OCI-LY7 (cell line): ENCODE measurements around the gene TAF6L. TPM values are rescaled to one million over a fixed set of nuclear protein-coding genes. Genes with fewer than 3 reads are reported as not detected.
"Not testable (repeated sequence)": the region's sequence is repeated elsewhere in the genome, so short reads cannot be mapped to it uniquely, and the experiment has no call there.

Experiments used
- BruUV-seq: library from RNA; stranded (reverse); fragments of 400-500 nt; replicated peaks from 2 replicates; lab custom pipeline; 2021; lab: Mats Ljungman, UMichigan
- CTCF ChIA-PET: fragments of 300-600 bp; sonication (Branson Sonifier 250); formaldehyde crosslinking; loops from one replicate; lab custom pipeline; 2022; ENCODE audit warnings: antibody characterized with exemption; ENCODE audit not compliant: unreplicated experiment; lab: Charles Lee
- POLR2A ChIA-PET: fragments of 300-600 bp; sonication (Branson Sonifier 250); formaldehyde crosslinking; loops from one replicate; lab custom pipeline; 2022; ENCODE audit warnings: antibody characterized with exemption; lab: Charles Lee
- DNase-seq: peaks from one replicate; pipeline ENCODE4 v3.0.0-alpha.2; 2015; ENCODE audit warnings: low spot score
- H2AFZ ChIP-seq: fragments of 200-600 bp; sonication (generic), shearing (Covaris generic); 2 replicates; pipeline ENCODE4 v1.6.1; 2014; ENCODE audit warnings: mild to moderate bottlenecking, antibody characterized with exemption, low read length, moderate library complexity
- H3K27ac ChIP-seq: fragments of 200-600 bp; sonication (generic); 2 replicates; pipeline ENCODE4 v1.5.1; 2014; ENCODE audit warnings: mixed run types, low read depth, mild to moderate bottlenecking, moderate library complexity, low read length, inconsistent platforms; ENCODE audit not compliant: poor library complexity, severe bottlenecking
- H3K36me3 ChIP-seq: fragments of 200-600 bp; sonication (generic); 2 replicates; pipeline ENCODE4 v1.6.1; 2014; ENCODE audit warnings: mild to moderate bottlenecking, antibody characterized with exemption, low read length, moderate library complexity, mixed read lengths; ENCODE audit not compliant: insufficient read depth
- H3K4me1 ChIP-seq: fragments of 200-600 bp; sonication (generic); 2 replicates; pipeline ENCODE4 v1.5.1; 2014; ENCODE audit warnings: mild to moderate bottlenecking, low read length; ENCODE audit not compliant: insufficient read depth, poor library complexity, severe bottlenecking
- H3K4me2 ChIP-seq: fragments of 200-600 bp; sonication (generic); 2 replicates; pipeline ENCODE4 v1.6.1; 2014; ENCODE audit warnings: mild to moderate bottlenecking, low read length
- H3K4me3 ChIP-seq: fragments of 200-600 bp; sonication (generic); 2 replicates; pipeline ENCODE4 v1.5.1; 2014; ENCODE audit warnings: mild to moderate bottlenecking, low read depth, low read length; ENCODE audit not compliant: poor library complexity, severe bottlenecking
- H3K79me2 ChIP-seq: fragments of 200-600 bp; sonication (generic); 2 replicates; pipeline ENCODE4 v1.6.1; 2016; ENCODE audit warnings: low read depth, mild to moderate bottlenecking, low read length, moderate library complexity, mixed read lengths; ENCODE audit not compliant: insufficient read depth
- H3K9me2 ChIP-seq: fragments of 200-600 bp; sonication (generic); 2 replicates; pipeline ENCODE4 v1.6.1; 2016; ENCODE audit warnings: mild to moderate bottlenecking, low read length, mixed read lengths; ENCODE audit not compliant: insufficient read depth
- H3K9me3 ChIP-seq: fragments of 200-600 bp; sonication (generic); 2 replicates; pipeline ENCODE4 v1.6.1; 2014; ENCODE audit warnings: mild to moderate bottlenecking, mixed run types, low read length, mixed read lengths
- H4K20me1 ChIP-seq: fragments of 200-600 bp; sonication (generic); 2 replicates; pipeline ENCODE4 v1.6.1; 2014; ENCODE audit warnings: mild to moderate bottlenecking, antibody characterized with exemption, low read length, moderate library complexity, mixed read lengths; ENCODE audit not compliant: insufficient read depth
- CTCF ChIP-seq: fragments of 200-600 bp; sonication (generic); conservative IDR thresholded peaks from 2 replicates; pipeline ENCODE4 v1.5.1; 2014; ENCODE audit warnings: mild to moderate bottlenecking, antibody characterized with exemption, low read length, moderate library complexity, mixed read lengths
- EZH2phosphoT487 ChIP-seq: fragments of 200-600 bp; sonication (generic); IDR thresholded peaks from 2 replicates; pipeline ENCODE4 v1.6.1; 2018; ENCODE audit warnings: low read depth, borderline replicate concordance, mild to moderate bottlenecking, mixed run types, antibody characterized with exemption, low read length, moderate library complexity, mixed read lengths
- intact Hi-C: fragments of 100-400 bp; cut with micrococcal nuclease; formaldehyde crosslinking; loops from one replicate; pipeline ENCODE4 v1.10.0; 2022; ENCODE audit not compliant: unreplicated experiment
- total RNA-seq, 2 experiments: library from RNA; depleted of rRNA in 1 of 2; stranded (reverse); fragments of >200 nt in 1 of 2; shearing (Covaris generic) in 1 of 2; gene quantifications; 2 replicates each; pipeline ENCODE4 v1.2.3, GENCODE V29; 2014 to 2022

TAF6L gene
- total RNA-seq, 2 experiments from 2014 or later, result 26.1 to 29.9 TPM

DNA sequence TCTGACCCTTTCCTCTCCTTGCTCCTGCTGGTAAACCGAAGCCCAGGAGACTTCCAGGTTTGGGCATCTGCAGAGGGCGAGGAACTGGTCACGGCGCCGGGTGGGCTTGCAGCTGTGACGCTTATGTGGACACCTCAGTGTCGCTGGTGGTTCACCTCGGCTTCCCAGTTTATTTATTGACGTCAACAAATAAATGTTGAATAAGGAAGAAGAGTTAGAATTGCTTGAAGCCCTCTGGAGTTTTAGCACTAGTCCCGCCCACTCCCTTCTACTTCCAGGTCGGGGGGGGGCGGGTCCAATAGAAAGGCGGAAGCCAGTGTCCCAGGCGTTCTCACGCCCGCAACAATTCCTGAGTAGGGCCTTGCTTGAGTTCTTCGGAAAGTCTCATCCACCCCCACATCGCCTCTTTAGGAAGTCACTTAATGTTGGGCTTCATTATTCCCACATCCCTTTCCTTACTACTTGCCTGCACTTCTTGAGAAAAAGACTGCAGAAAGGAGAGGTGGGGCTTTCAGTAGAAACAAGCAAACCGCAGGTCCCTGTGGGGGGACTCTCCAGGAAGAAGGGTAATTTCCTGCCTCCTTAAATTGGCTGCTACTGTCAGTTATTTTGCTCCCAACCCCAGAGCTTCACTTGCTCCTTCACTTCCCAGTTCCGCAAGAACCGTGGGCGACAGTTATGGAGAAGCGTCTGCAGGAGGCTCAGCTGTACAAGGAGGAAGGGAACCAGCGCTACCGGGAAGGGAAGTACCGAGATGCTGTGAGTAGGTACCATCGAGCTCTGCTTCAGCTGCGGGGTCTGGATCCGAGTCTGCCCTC, 42.8 kb upstream of the TAF6L start, which contains the start of gene TTC9C:
Gene TTC9C (plus strand): TSS at position 316 of the 818 bp plus-strand sequence. CDS start 363 bp downstream, at position 679.
- no peaks in the 10 kb centered on the region for H3K9me3 ChIP-seq
- peaks cover 48% of the 10 kb centered on the region for H3K36me3 ChIP-seq
- peak within 1 kb of the TSS; percentile 70; the same call in 1 of the 2 replicates for H2AFZ ChIP-seq
- H3K4me3 ChIP-seq, result peak within 1 kb of the TSS; percentile 97
- H3K9me2 ChIP-seq, result no peaks in the 10 kb centered on the region
- H3K79me2 ChIP-seq, result peaks cover 87% of the 10 kb centered on the region
- DNase-seq, result peak; percentile 90
- TF ChIP-seq EZH2phosphoT487 (no peak), CTCF (no peak; the same call in 1 of the 2 replicates)
- ChIA-PET CTCF (interaction anchor here (1.2 kb wide), 2 partner anchors 11 to 133 kb away, joined by 3 read pairs; no protein-coding TSS in a partner anchor), POLR2A (interaction anchor here (0.7 to 1.9 kb wide), 12 partner anchors 10 to 153 kb away, joined by 3 to 15 read pairs (median 6); partner anchors contain the start of genes B3GAT3, C11orf98, CSKMT and GNG3)
- intact Hi-C loops, result loop anchor here (2.0 to 10.0 kb wide), 4 partner anchors 56 to 134 kb away; partner anchors contain the start of genes LBHD1, TUT1 and UQCC3
- BruUV-seq, result TSS peak; percentile 84
- peak within 1 kb of the TSS; percentile 80 for H3K4me2 ChIP-seq
- peaks cover 29% of the 10 kb centered on the region for H4K20me1 ChIP-seq
- peaks cover 28% of the 10 kb centered on the region for H3K4me1 ChIP-seq
- peak within 1 kb of the TSS; percentile 93 for H3K27ac ChIP-seq

DNA sequence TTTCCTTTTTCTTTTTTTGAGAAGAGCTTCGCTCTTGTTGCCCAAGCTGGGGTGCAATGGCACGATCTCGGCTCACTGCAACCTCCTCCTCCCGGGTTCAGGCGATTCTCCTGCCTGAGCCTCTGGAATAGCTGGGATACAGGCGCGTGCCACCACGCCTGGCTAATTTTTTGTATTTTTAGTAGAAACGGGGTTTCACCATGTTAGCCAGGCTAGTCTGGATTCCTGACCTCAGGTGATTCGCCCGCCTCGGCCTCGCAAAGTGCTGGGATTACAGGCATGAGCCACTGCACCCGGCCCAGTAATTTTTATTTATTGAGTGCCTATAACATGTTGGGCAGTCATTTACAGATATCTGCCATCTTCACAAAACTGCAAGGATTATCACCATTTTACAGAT, 41.1 kb upstream of the TAF6L start:
- CTCF ChIA-PET, result interaction anchor here (0.7 to 1.4 kb wide), 2 partner anchors 24 to 32 kb away, joined by 4 to 5 read pairs; partner anchors contain the start of genes POLR2G and ZBTB3
- H3K9me3 ChIP-seq, H3K9me2 ChIP-seq, H3K27ac ChIP-seq, BruUV-seq, DNase-seq, H2AFZ ChIP-seq: not testable (repeated sequence)
- Histone ChIP-seq H4K20me1 (peaks cover 14% of the 10 kb centered on the region), H3K36me3 (peaks cover 43% of the 10 kb centered on the region), H3K79me2 (peaks cover 71% of the 10 kb centered on the region), H3K4me1 (peaks cover 15% of the 10 kb centered on the region), H3K4me2 (peak overlapping the region; percentile 80), H3K4me3 (peak overlapping the region; percentile 97)
- POLR2A ChIA-PET, result interaction anchor here (0.7 to 1.5 kb wide), 5 partner anchors 13 to 151 kb away, joined by 3 to 8 read pairs (median 3); partner anchors contain the start of gene ZBTB3
- intact Hi-C loops, result loop anchor here (10.0 kb wide), 1 partner anchor 295 kb away; no protein-coding TSS in a partner anchor

DNA sequence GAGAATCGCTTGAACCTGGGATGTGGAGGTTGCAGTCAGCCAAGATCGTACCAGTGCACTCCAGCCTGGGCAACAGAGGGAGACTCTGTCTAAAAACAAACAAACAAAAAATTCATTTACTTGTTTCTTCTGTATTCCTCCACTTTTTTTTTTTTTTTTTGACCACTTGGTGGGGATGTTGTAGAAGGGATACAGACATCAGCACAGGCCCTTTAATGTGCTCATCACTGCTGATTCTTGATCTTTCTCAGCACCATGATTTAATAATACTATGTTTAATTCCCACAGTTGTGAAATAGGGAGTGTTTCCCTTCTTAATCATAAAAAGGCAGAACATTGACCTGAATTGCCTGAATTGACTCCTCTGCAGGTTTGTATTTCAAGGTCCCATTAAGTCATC, 38.4 kb upstream of the TAF6L start:
- intact Hi-C loops, result loop anchor here (10.0 kb wide), 1 partner anchor 292 kb away; no protein-coding TSS in a partner anchor
- peak; percentile 47 for DNase-seq
- Histone ChIP-seq H3K9me2 (no peaks in the 10 kb centered on the region), H2AFZ (no peak overlapping the region), H3K4me3 (no peak overlapping the region), H3K36me3 (peaks cover 48% of the 10 kb centered on the region), H3K79me2 (peaks cover 50% of the 10 kb centered on the region), H3K4me1 (peaks cover 12% of the 10 kb centered on the region), H3K4me2 (no peak overlapping the region), H3K9me3 (no peaks in the 10 kb centered on the region), H4K20me1 (no peaks in the 10 kb centered on the region), H3K27ac (no peak overlapping the region)
- CTCF ChIA-PET, result no interaction called here
- BruUV-seq, result no TSS peak
- TF ChIP-seq EZH2phosphoT487 (no peak), CTCF (peak; percentile 70)
- POLR2A ChIA-PET, result no interaction called here
